ENCODE results near the gene ARX. TPM values are rescaled to one million over a fixed set of nuclear protein-coding genes. Genes with fewer than 3 reads are reported as not detected.

The ARX gene
- total and polyA plus RNA-seq, 9 of the 15 experiments (the other 6 are each of a cell fraction or from before 2014, with no cell fraction given), result 0.03 TPM; not detected in 8

GRCh38 chrX:24981030-24981429, 34.7 kb downstream of the ARX start:
- Histone ChIP-seq H3K27ac (ENCODE audit: extremely low read depth, low read depth, low read length) (no peak overlapping the region), H4K20me1 (replicated peaks; ENCODE audit: control insufficient read depth, insufficient read depth, low read length) (no peaks in the 10 kb centered on the region), H3K9ac (ENCODE audit: insufficient read depth in 1 of 2, low read depth in 2 of 2, low read length in 2 of 2) (no peak overlapping the region), H3K4me2 (ENCODE audit: insufficient read depth, low read length) (no peak overlapping the region), H3K4me1 (replicated peaks in 1 of 2; ENCODE audit: control insufficient read depth in 2 of 2, insufficient read depth in 2 of 2, low read length in 2 of 2) (no peaks in the 10 kb centered on the region), H3K27me3 (ENCODE audit: control insufficient read depth in 2 of 2, insufficient read depth in 2 of 2, low read length in 2 of 2) (no peaks in the 10 kb centered on the region), H3K9me3 (replicated peaks; ENCODE audit: control insufficient read depth, insufficient read depth, low read depth, low read length) (no peaks in the 10 kb centered on the region), H3K9me1 (ENCODE audit: control insufficient read depth, insufficient read depth, low read length) (no peaks in the 10 kb centered on the region), H3K4me3 (no peak overlapping the region), H2AFZ (ENCODE audit: low read depth, low read length) (no peak overlapping the region), H3K79me2 (ENCODE audit: control insufficient read depth, insufficient read depth, low read length) (no peaks in the 10 kb centered on the region), H3K36me3 (ENCODE audit: control insufficient read depth, insufficient read depth, low read length) (no peaks in the 10 kb centered on the region)
- ChIA-PET CTCF (ENCODE audit: low intra/inter-chr PET ratio) (no interaction called here), POLR2A (no interaction called here)
- intact Hi-C loops (cut with micrococcal nuclease), result no loop called here
- no TSS peak for BruUV-seq (replicated peaks)
- DNase-seq (ENCODE audit: extremely low read depth in 1 of 4, low spot score in 3 of 4), result no peak
- 72% methylated on average over 3 of the region's 3 CpGs for WGBS (ENCODE audit: insufficient coverage, low coverage, missing lambda C conversion rate)
- ATAC-seq, result no peak
- FAIRE-seq, result no peak
- in situ Hi-C loops (cut with MboI), result no loop called here
- no peak for TF ChIP-seq REST (IDR thresholded peaks at IDR 0.05; ENCODE audit: borderline replicate concordance)
- TF ChIP-seq REST (CRISPR knock-in tag; IDR thresholded peaks at IDR 0.05; ENCODE audit: low read depth), result no peak
- no peak for TF ChIP-seq RBM39 (optimal IDR thresholded peaks at IDR 0.05; ENCODE audit: low read depth, low read length)
- TF ChIP-seq L3MBTL2 (IDR thresholded peaks at IDR 0.05), result no peak
- no peak for TF ChIP-seq EGR1 (conservative IDR thresholded peaks at IDR 0.05)
- TF ChIP-seq, protein P1, sequence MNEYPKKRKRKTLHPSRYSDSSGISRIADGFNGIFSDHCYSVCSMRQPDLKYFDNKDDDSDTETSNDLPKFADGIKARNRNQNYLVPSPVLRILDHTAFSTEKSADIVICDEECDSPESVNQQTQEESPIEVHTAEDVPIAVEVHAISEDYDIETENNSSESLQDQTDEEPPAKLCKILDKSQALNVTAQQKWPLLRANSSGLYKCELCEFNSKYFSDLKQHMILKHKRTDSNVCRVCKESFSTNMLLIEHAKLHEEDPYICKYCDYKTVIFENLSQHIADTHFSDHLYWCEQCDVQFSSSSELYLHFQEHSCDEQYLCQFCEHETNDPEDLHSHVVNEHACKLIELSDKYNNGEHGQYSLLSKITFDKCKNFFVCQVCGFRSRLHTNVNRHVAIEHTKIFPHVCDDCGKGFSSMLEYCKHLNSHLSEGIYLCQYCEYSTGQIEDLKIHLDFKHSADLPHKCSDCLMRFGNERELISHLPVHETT (CRISPR knock-in tag; conservative IDR thresholded peaks at IDR 0.05 in 1 of 2, IDR thresholded peaks at IDR 0.05 in 1 of 2), result no peak
- no peak for TF ChIP-seq FOXM1 (IDR thresholded peaks at IDR 0.05; ENCODE audit: low read depth)
- no peak for TF ChIP-seq FOXM1 (CRISPR knock-in tag; IDR thresholded peaks at IDR 0.05; ENCODE audit: low read depth)
- TF ChIP-seq SUPT5H (IDR thresholded peaks at IDR 0.05), result no peak
- TF ChIP-seq ZKSCAN3 (CRISPR knock-in tag; IDR thresholded peaks at IDR 0.05), result no peak
- no peak for TF ChIP-seq ZNF780A (CRISPR knock-in tag; IDR thresholded peaks at IDR 0.05)
- no peak for TF ChIP-seq POLR2AphosphoS5 (IDR thresholded peaks at IDR 0.05; ENCODE audit: control insufficient read depth, insufficient read depth, low read depth, low read length)
- TF ChIP-seq RBM34 (IDR thresholded peaks at IDR 0.05; ENCODE audit: borderline replicate concordance, insufficient read depth, low read length), result no peak
- TF ChIP-seq, protein P2, sequence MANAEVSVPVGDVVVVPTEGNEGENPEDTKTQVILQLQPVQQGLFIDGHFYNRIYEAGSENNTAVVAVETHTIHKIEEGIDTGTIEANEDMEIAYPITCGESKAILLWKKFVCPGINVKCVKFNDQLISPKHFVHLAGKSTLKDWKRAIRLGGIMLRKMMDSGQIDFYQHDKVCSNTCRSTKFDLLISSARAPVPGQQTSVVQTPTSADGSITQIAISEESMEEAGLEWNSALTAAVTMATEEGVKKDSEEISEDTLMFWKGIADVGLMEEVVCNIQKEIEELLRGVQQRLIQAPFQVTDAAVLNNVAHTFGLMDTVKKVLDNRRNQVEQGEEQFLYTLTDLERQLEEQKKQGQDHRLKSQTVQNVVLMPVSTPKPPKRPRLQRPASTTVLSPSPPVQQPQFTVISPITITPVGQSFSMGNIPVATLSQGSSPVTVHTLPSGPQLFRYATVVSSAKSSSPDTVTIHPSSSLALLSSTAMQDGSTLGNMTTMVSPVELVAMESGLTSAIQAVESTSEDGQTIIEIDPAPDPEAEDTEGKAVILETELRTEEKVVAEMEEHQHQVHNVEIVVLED (CRISPR knock-in tag; IDR thresholded peaks at IDR 0.05), result no peak
